ENCODE measurements around the gene MPP7. TPM values are rescaled to one million over a fixed set of nuclear protein-coding genes. Genes with fewer than 3 reads are reported as not detected.
"Not testable (repeated sequence)": the region's sequence is repeated elsewhere in the genome, so short reads cannot be mapped to it uniquely, and the experiment has no call there.

Gene MPP7
- total RNA-seq, 1 experiment from 2014 or later: 79.4 TPM

DNA sequence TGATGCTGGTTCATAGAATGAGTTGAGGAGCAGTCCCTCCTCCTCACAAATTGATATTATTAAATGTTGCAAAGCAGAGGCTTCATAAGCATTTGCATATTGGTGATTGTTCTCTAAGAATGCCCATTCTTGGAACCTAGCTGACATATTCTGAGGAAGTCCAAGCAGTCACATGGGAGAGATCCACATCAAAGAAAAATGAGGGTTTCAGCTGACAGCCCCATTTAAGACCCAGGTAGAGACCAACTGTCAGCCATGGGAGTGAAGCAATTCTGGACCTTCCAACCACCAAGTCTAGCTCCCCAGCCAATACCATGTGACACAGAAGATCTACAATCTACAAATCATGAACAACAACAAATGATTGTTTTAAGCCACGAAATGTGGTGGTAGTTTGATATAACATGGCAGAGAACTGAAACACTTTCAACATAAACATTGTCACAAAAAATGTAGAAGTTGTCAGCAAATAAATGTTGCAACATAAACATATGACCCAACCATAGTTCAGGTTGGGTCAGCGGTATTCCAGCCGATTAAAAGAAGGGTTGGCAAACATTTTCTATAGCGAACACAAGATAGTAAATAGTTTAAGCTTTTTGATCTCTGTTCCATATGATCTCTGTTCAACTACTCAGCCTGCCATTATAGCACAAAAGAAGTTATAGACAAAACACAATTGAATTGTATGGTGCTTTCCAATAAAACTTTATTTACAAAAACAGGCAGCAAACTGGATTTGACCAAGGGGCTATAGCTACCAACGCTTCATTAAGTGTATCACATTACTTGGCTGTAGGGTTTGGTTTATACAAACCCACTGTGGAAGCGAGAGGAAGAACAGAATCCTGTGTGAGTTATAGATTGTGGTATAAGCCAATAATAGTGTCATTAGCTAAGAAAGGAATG lies 41.4 kb upstream of the MPP7 start:
- Mint-ChIP-seq H3K4me1 (ENCODE audit: low read depth, unreplicated experiment) (peaks cover 19% of the 10 kb centered on the region), H3K9me3 (ENCODE audit: unreplicated experiment) (peaks cover 63% of the 10 kb centered on the region), H3K27me3 (ENCODE audit: insufficient read depth, unreplicated experiment) (no peaks in the 10 kb centered on the region), H3K36me3 (ENCODE audit: insufficient read depth, unreplicated experiment) (peaks cover 30% of the 10 kb centered on the region), H3K27ac (ENCODE audit: unreplicated experiment) (no peak overlapping the region), H3K4me3 (ENCODE audit: unreplicated experiment) (no peak overlapping the region)
- ChIA-PET CTCF (no interaction called here), POLR2A (no interaction called here)
- Histone ChIP-seq H3K9me3 (peaks cover 37% of the 10 kb centered on the region), H3K4me1 (peaks cover 13% of the 10 kb centered on the region; the same call in 1 of the 2 replicates), H3K4me3 (ENCODE audit: low read depth, low read length) (no peak overlapping the region), H3K36me3 (ENCODE audit: control insufficient read depth, insufficient read depth, low read length) (no peaks in the 10 kb centered on the region), H3K27me3 (replicated peaks; ENCODE audit: control insufficient read depth, insufficient read depth, low read length) (no peaks in the 10 kb centered on the region)
- no TSS peak for BruUV-seq (replicated peaks)
- TF ChIP-seq, protein P1, sequence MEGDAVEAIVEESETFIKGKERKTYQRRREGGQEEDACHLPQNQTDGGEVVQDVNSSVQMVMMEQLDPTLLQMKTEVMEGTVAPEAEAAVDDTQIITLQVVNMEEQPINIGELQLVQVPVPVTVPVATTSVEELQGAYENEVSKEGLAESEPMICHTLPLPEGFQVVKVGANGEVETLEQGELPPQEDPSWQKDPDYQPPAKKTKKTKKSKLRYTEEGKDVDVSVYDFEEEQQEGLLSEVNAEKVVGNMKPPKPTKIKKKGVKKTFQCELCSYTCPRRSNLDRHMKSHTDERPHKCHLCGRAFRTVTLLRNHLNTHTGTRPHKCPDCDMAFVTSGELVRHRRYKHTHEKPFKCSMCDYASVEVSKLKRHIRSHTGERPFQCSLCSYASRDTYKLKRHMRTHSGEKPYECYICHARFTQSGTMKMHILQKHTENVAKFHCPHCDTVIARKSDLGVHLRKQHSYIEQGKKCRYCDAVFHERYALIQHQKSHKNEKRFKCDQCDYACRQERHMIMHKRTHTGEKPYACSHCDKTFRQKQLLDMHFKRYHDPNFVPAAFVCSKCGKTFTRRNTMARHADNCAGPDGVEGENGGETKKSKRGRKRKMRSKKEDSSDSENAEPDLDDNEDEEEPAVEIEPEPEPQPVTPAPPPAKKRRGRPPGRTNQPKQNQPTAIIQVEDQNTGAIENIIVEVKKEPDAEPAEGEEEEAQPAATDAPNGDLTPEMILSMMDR (IDR thresholded peaks at IDR 0.05; ENCODE audit: insufficient read depth in 1 of 2, low read depth in 1 of 2, low read length in 1 of 2, severe bottlenecking in 1 of 2, unreplicated experiment in 1 of 2): no peak
- no peak for DNase-seq
- intact Hi-C loops (cut with micrococcal nuclease; ENCODE audit: unreplicated experiment): no loop called here

DNA sequence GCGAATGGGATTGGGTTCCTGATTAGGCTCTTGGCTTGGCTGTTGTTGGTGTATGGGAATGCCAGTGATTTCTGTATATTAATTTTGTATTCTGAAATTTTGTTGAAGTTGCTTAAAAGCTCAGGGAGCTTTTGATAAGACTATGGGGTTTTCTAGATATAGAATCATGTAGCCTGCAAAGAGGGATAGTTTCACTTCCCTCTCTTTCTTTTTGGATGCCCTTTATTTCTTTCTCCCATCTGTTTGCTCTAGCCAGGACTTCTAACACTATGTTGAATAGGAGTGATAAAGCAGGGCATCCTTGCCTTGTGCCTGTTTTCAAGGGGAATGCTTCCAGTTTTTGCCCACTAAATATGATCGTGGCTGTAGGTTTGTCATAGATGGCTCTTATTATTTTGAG lies 40.4 kb upstream of the MPP7 start:
- intact Hi-C loops (cut with micrococcal nuclease; ENCODE audit: unreplicated experiment): no loop called here
- H3K9me3 Mint-ChIP-seq (ENCODE audit: unreplicated experiment): peaks cover 67% of the 10 kb centered on the region
- ChIA-PET CTCF (no interaction called here), POLR2A (no interaction called here)
- Histone ChIP-seq H3K36me3 (ENCODE audit: control insufficient read depth, insufficient read depth, low read length) (no peaks in the 10 kb centered on the region), H3K27me3 (replicated peaks; ENCODE audit: control insufficient read depth, insufficient read depth, low read length) (no peaks in the 10 kb centered on the region), H3K9me3 (peaks cover 37% of the 10 kb centered on the region), H3K4me1 (peaks cover 20% of the 10 kb centered on the region), H3K4me3 (ENCODE audit: low read depth, low read length) (no peak overlapping the region)
- H3K4me3 Mint-ChIP-seq (ENCODE audit: unreplicated experiment): no peak overlapping the region
- H3K4me1 Mint-ChIP-seq (ENCODE audit: low read depth, unreplicated experiment): peaks cover 26% of the 10 kb centered on the region
- no peak overlapping the region for H3K27ac Mint-ChIP-seq (ENCODE audit: unreplicated experiment)
- no peaks in the 10 kb centered on the region for H3K27me3 Mint-ChIP-seq (ENCODE audit: insufficient read depth, unreplicated experiment)
- TF ChIP-seq, protein P1 (IDR thresholded peaks at IDR 0.05; ENCODE audit: insufficient read depth in 1 of 2, low read depth in 1 of 2, low read length in 1 of 2, severe bottlenecking in 1 of 2, unreplicated experiment in 1 of 2): no peak
- BruUV-seq (replicated peaks): no TSS peak
- peaks cover 35% of the 10 kb centered on the region for H3K36me3 Mint-ChIP-seq (ENCODE audit: insufficient read depth, unreplicated experiment)
- DNase-seq: no peak

DNA sequence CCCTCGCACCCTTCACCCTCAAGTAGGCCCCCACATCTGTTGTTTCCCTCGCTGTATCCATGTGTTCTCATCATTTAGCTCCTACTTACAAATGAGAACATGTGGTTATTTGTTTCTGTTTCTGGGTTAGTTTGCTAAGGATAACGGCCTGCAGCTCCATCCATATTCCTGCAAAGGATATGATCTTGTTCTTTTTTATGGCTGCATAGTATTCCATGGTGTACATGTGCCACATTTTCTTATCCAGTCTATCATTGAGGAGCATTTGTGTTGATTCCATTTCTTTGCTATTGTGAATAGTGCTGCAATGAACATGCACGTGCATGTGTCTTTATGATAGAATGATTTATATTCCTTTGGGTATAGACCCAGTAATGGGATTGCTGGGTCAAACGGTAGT lies 38.8 kb upstream of the MPP7 start:
- peaks cover 22% of the 10 kb centered on the region; the same call in 1 of the 2 replicates for H3K9me3 ChIP-seq
- DNase-seq; H3K4me3 Mint-ChIP-seq (ENCODE audit: unreplicated experiment); H3K4me3 ChIP-seq (ENCODE audit: low read depth, low read length); H3K27me3 Mint-ChIP-seq (ENCODE audit: insufficient read depth, unreplicated experiment); CTCF ChIA-PET; H3K27me3 ChIP-seq (replicated peaks; ENCODE audit: control insufficient read depth, insufficient read depth, low read length); BruUV-seq (replicated peaks); H3K27ac Mint-ChIP-seq (ENCODE audit: unreplicated experiment); H3K36me3 ChIP-seq (ENCODE audit: control insufficient read depth, insufficient read depth, low read length); intact Hi-C loops (cut with micrococcal nuclease; ENCODE audit: unreplicated experiment): not testable (repeated sequence)
- H3K4me1 Mint-ChIP-seq (ENCODE audit: low read depth, unreplicated experiment): peaks cover 35% of the 10 kb centered on the region
- POLR2A ChIA-PET: interaction anchor here (2.6 kb wide), 1 partner anchor 39 kb away, joined by 48 read pairs; the partner anchor contains the start of gene MPP7
- peaks cover 31% of the 10 kb centered on the region for H3K36me3 Mint-ChIP-seq (ENCODE audit: insufficient read depth, unreplicated experiment)
- peaks cover 59% of the 10 kb centered on the region for H3K9me3 Mint-ChIP-seq (ENCODE audit: unreplicated experiment)
- H3K4me1 ChIP-seq: peaks cover 34% of the 10 kb centered on the region
